Measurements from ENCODE around the gene INPPL1. TPM values are rescaled to one million over a fixed set of nuclear protein-coding genes. Genes with fewer than 3 reads are reported as not detected.

INPPL1 gene
- total and polyA plus RNA-seq, 2 donors (not counting 1 experiment from before 2014, with no cell fraction given), result 205 to 208 TPM

GRCh38 chr11:72202571-72202970 is 22.0 kb upstream of the INPPL1 start:
- Mint-ChIP-seq H3K27me3 (no peaks in the 10 kb centered on the region), H3K4me1 (peaks cover 7% of the 10 kb centered on the region), H3K27ac (no peak overlapping the region), H3K4me3 (no peak overlapping the region), H3K9me3 (ENCODE audit: insufficient read depth) (no peaks in the 10 kb centered on the region)
- H4K20me1 ChIP-seq (ENCODE audit: control insufficient read depth, insufficient read depth, low read length, poor library complexity, severe bottlenecking), result no peaks in the 10 kb centered on the region
- H3K79me2 ChIP-seq (ENCODE audit: control insufficient read depth, insufficient read depth, low read length), result no peaks in the 10 kb centered on the region
- no peaks in the 10 kb centered on the region for H3K27me3 ChIP-seq (replicated peaks in 1 of 4; ENCODE audit: control extremely low read depth in 1 of 4, control insufficient read depth in 3 of 4, insufficient read depth in 4 of 4, low read length in 3 of 4)
- H3K9me3 ChIP-seq (ENCODE audit: control extremely low read depth in 1 of 3, control insufficient read depth in 2 of 3, insufficient read depth in 1 of 3, low read length in 2 of 3), result no peaks in the 10 kb centered on the region
- DNase-seq (no peak), ATAC-seq (ENCODE audit: low read depth) (no peak)
- H3K27ac ChIP-seq (ENCODE audit: low read length in 2 of 2), result no peak overlapping the region
- TF ChIP-seq EZH2 (IDR thresholded peaks at IDR 0.05; ENCODE audit: borderline replicate concordance, insufficient read depth, low read depth, low read length, poor library complexity, severe bottlenecking) (no peak), CTCF (IDR thresholded peaks at IDR 0.05) (no peak)
- intact Hi-C loops (cut with micrococcal nuclease), result no loop called here
- POLR2A ChIA-PET, result no interaction called here
- H2AFZ ChIP-seq (ENCODE audit: insufficient read depth, low read depth, low read length, poor library complexity, severe bottlenecking), result no peak overlapping the region
- CTCF ChIA-PET, result interaction anchor here (1.0 kb wide), 1 partner anchor 176 kb away, joined by 3 read pairs; no protein-coding TSS in a partner anchor
- no peak overlapping the region for H3K4me2 ChIP-seq (replicated peaks; ENCODE audit: low read depth, low read length, poor library complexity, severe bottlenecking)
- 98% methylated on average over 6 of the region's 6 CpGs for WGBS (ENCODE audit: insufficient coverage)
- no peak overlapping the region for H3K4me3 ChIP-seq (ENCODE audit: control extremely low read depth in 1 of 5, extremely low read depth in 1 of 5, insufficient read depth in 1 of 5, low read depth in 2 of 5, low read length in 4 of 5)
- no peaks in the 10 kb centered on the region for H3K36me3 ChIP-seq (replicated peaks in 1 of 2; ENCODE audit: control extremely low read depth in 1 of 2, control insufficient read depth in 1 of 2, extremely low read depth in 1 of 2, insufficient read depth in 2 of 2, low read length in 1 of 2)
- H3K9ac ChIP-seq (ENCODE audit: low read length), result no peak overlapping the region
- H3K4me1 ChIP-seq (ENCODE audit: control insufficient read depth in 2 of 2, insufficient read depth in 2 of 2, low read length in 2 of 2), result peaks cover 0 to 3% of the 10 kb centered on the region in 2 donors

GRCh38 chr11:72203163-72203562 is 21.4 kb upstream of the INPPL1 start:
- no peak for TF ChIP-seq CTCF (IDR thresholded peaks at IDR 0.05)
- no peak for TF ChIP-seq EZH2 (IDR thresholded peaks at IDR 0.05; ENCODE audit: borderline replicate concordance, insufficient read depth, low read depth, low read length, poor library complexity, severe bottlenecking)

More at GRCh38 chr11:72203163-72203562, 21.4 kb upstream of the INPPL1 start:
- H3K27ac ChIP-seq (ENCODE audit: low read length in 2 of 2), result no peak overlapping the region
- H2AFZ ChIP-seq (ENCODE audit: insufficient read depth, low read depth, low read length, poor library complexity, severe bottlenecking), result no peak overlapping the region
- no peak overlapping the region for H3K4me2 ChIP-seq (replicated peaks; ENCODE audit: low read depth, low read length, poor library complexity, severe bottlenecking)
- H3K27ac Mint-ChIP-seq, result no peak overlapping the region
- H3K9ac ChIP-seq (ENCODE audit: low read length), result no peak overlapping the region
- ATAC-seq (ENCODE audit: low read depth), result no peak
- ChIA-PET POLR2A (no interaction called here), CTCF (interaction anchor here (1.0 kb wide), 1 partner anchor 176 kb away, joined by 3 read pairs; no protein-coding TSS in a partner anchor)
- no peaks in the 10 kb centered on the region for H3K9me3 ChIP-seq (ENCODE audit: control extremely low read depth in 1 of 3, control insufficient read depth in 2 of 3, insufficient read depth in 1 of 3, low read length in 2 of 3)
- no peaks in the 10 kb centered on the region for H3K9me3 Mint-ChIP-seq (ENCODE audit: insufficient read depth)
- peaks cover 0 to 3% of the 10 kb centered on the region in 2 donors for H3K4me1 ChIP-seq (ENCODE audit: control insufficient read depth in 2 of 2, insufficient read depth in 2 of 2, low read length in 2 of 2)
- no peak overlapping the region for H3K4me3 ChIP-seq (ENCODE audit: control extremely low read depth in 1 of 5, extremely low read depth in 1 of 5, insufficient read depth in 1 of 5, low read depth in 2 of 5, low read length in 4 of 5)
- no peak overlapping the region for H3K4me3 Mint-ChIP-seq
- intact Hi-C loops (cut with micrococcal nuclease), result no loop called here
- H3K36me3 ChIP-seq (replicated peaks in 1 of 2; ENCODE audit: control extremely low read depth in 1 of 2, control insufficient read depth in 1 of 2, extremely low read depth in 1 of 2, insufficient read depth in 2 of 2, low read length in 1 of 2), result no peaks in the 10 kb centered on the region
- no peaks in the 10 kb centered on the region for H3K79me2 ChIP-seq (ENCODE audit: control insufficient read depth, insufficient read depth, low read length)
- 100% methylated on average over 1 of the region's 2 CpGs for WGBS (ENCODE audit: insufficient coverage)
- H4K20me1 ChIP-seq (ENCODE audit: control insufficient read depth, insufficient read depth, low read length, poor library complexity, severe bottlenecking), result no peaks in the 10 kb centered on the region
- DNase-seq, result no peak
- H3K4me1 Mint-ChIP-seq, result peaks cover 7% of the 10 kb centered on the region
- peaks cover 0 to 2% (median 0%) of the 10 kb centered on the region in 4 experiments for H3K27me3 ChIP-seq (replicated peaks in 1 of 4; ENCODE audit: control extremely low read depth in 1 of 4, control insufficient read depth in 3 of 4, insufficient read depth in 4 of 4, low read length in 3 of 4)
- no peaks in the 10 kb centered on the region for H3K27me3 Mint-ChIP-seq
